Stimulated activated CD8-positive, alpha-beta memory T cell treated with anti-CD3 and anti-CD28 coated beads, Interleukin-15, amount 100 ng/mL, for 1 hour (primary cell): ENCODE data around the gene BEST1.
"Not testable (repeated sequence)": the region's sequence is repeated elsewhere in the genome, so short reads cannot be mapped to it uniquely, and the experiment has no call there.

Experiments
- DNase-seq: peaks from one replicate; pipeline ENCODE4 v3.0.0-alpha.2; 2020; ENCODE audit warnings: low read depth

The BEST1 gene

DNA sequence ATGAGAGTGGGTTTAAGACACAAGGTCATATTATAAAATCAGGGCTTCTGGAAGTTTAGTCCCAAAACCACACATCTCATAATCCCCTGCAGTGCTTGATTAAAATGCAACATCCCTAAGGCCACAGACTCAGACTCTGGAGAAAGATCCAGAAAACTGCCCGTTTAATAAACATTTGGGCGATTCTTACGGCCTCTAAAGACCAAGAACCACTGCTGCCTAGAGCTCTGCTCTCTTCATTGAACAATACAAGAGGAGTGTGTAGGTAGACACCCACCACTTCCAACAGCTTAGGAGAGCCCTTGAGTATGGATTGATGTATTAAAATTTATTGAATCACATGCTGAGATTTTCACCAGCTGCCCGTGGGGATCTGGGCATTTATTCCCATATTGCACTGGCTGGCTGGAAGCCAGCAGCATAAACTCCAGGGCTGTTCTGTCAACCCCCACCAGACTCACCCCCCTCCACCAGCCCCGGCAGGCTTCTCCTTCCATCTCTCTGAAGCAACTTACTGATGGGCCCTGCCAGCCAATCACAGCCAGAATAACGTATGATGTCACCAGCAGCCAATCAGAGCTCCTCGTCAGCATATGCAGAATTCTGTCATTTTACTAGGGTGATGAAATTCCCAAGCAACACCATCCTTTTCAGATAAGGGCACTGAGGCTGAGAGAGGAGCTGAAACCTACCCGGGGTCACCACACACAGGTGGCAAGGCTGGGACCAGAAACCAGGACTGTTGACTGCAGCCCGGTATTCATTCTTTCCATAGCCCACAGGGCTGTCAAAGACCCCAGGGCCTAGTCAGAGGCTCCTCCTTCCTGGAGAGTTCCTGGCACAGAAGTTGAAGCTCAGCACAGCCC, 749 bp upstream of the BEST1 start:
- no peak for DNase-seq

DNA sequence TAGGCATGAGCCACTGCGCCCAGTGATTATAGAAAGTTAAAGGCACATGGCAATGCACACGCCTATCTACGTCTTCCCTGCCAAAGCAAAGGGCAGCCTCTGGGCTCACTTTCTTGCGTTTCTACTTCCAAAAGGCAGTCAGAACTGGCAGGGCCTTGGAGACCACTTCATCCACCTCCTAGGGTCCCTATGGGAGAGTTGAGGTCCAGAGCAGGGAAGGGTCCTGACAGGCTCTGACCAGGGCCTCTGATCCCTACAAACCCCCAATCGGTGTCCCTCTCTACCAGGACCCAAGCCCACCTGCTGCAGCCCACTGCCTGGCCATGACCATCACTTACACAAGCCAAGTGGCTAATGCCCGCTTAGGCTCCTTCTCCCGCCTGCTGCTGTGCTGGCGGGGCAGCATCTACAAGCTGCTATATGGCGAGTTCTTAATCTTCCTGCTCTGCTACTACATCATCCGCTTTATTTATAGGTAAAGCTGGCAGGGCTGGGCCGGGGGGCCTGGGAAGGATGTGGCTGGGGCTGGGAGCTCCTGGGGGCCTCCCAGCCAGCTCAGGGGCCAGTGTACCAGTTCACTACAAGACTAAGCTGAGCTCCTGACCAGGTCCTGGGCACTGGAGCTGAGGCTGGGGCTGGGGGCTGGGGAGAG, 1.5 kb downstream of the BEST1 start:
- no peak for DNase-seq

DNA sequence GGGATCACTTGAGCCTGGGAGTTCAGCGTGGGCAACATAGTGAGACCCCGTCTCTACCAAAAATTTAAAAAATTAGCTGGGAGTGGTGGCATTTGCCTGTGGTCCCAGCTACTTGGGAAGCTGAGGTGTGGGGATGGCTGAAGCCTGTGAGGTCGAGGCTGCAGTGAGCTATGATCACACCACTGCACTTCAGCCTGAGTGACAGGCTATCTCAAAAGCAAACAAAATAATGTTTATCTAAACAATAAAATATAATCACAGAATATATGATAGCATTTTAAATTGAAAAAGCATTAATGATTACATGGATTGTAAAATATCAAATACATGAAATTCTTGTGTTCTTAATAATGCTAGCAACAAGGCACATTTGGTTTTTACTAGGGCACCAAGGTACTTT, 2.7 kb downstream of the BEST1 start:
- no peak for DNase-seq

DNA sequence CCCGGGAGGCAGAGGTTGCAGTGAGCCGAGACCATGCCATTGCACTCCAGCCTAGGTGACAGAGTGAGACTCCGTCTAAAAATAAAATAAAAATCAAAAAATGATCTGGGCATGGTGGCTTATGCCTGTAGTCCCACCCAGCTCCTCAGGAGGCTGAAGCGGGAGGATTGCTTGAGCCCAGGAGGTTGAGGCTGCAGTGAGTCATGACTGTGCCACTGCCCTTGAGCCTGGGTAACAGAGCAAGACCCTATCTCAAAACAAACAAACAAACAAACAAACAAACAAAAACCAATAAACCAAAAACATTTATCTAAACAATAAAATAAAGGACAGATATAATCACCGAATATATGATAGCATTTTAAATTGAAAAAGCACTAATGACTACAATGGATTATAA, 3.5 kb downstream of the BEST1 start:
- DNase-seq = not testable (repeated sequence)

DNA sequence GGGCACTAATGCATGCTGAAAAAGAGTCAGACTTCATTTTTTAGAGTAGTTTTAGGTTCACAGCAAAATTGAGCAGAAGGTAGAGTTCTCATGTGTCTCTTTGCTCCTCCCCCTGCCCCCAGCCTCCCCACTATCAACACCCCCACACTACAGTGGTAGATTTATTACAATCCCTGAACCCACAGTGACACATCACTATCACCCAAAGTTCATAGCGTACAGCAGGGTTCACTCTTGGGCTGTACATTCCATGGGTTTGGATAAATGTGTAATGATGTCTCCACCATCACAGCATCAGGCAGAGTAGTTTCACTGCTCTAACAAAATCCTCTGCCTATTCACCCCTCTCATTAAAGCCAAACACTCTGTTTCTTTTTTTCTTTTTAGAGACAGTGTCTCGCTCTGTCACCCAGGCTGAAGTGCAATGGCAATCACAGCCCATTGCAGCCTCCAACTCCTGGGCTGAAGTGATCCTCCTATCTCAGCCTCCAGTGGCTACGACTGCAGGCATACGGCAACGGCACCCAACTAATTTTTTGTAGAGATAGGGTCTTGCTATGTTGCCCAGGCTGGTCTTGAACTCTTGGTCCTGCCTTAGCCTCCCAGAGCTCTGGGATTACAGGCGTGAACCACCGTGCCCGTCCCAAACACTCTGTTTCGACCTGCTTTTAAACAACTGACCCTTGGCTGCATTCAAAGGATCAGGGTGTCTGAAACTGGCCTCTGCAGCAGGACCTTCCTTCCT, 4.1 kb downstream of the BEST1 start:
- DNase-seq = no peak

DNA sequence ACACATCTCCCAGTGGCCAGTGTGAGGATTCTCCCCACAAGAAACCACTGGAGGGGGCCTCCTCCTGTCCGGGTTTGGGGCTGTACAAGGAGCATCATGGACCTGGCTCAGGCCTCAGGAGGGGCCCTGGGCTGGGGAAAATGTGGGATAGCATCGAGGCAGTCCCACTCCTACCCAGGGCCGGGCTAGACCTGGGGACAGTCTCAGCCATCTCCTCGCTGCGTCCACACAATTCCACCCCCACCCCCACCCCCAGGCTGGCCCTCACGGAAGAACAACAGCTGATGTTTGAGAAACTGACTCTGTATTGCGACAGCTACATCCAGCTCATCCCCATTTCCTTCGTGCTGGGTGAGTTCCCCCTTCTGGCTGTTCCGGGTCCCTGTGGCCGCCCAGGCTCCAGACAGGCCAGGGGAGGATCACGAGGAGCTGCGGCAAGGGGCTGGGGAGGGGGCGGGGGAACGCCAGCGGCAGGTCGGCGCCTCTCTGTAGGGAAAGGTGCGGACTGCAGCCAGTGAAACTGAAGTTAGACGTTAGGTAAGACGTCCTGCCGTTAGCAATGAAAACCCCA, 4.8 kb downstream of the BEST1 start:
- DNase-seq = no peak

DNA sequence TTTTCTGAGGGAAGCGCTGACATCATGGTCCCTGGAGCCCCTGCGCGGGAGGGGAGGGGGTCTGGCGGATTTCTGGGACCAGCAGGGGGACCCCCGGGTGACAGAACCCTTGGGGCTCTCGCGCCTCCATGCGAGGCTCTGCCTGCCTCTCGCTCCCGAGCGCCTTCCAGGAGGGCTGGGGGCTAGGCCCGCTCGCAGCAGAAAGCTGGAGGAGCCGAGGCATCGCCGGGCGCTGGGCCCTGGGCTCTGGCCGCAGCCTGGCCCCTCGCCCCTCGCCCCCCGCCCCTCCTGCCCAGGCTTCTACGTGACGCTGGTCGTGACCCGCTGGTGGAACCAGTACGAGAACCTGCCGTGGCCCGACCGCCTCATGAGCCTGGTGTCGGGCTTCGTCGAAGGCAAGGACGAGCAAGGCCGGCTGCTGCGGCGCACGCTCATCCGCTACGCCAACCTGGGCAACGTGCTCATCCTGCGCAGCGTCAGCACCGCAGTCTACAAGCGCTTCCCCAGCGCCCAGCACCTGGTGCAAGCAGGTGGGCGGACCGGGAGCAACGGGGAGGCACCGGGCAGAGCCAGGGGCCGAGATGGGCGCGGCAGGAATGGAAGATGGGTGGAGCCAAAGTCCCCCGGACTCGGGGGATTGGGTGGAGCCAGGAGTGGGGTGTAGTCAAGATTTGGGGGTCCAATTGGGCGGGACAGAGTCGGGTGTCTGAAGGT, 5.4 kb downstream of the BEST1 start:
- DNase-seq = no peak

DNA sequence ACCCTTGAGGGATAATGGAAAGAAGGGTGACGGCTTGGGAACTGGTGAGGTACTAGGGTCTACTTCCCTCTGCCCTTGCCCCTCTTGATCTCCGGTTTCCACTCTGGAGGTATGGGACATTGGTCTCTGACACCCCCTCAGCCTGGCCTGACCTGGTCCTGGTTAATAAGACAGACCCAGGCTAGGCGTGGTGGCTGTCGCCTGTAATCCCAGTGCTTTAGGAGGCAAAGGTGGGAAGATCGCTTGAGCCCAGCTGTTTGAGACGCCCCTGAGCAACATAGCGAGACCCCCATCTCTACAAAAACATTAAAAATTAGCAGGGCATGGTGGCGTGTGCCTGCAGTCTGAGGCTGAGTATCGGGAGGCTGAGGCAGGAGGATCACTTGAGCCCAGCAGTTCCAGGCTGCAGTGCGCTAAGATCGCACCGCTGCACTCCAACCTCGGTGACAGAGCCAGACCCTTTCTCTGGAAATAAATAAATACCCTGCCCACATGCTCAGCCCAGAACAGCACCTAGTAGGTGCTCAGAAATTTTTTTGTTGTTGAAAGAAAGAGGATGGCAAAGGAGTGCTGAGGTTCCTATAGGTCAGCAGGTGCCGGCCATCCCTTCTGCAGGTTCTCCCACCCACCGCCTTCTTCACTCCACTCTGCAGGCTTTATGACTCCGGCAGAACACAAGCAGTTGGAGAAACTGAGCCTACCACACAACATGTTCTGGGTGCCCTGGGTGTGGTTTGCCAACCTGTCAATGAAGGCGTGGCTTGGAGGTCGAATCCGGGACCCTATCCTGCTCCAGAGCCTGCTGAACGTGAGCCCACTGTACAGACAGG, 6.3 kb downstream of the BEST1 start:
- no peak for DNase-seq

DNA sequence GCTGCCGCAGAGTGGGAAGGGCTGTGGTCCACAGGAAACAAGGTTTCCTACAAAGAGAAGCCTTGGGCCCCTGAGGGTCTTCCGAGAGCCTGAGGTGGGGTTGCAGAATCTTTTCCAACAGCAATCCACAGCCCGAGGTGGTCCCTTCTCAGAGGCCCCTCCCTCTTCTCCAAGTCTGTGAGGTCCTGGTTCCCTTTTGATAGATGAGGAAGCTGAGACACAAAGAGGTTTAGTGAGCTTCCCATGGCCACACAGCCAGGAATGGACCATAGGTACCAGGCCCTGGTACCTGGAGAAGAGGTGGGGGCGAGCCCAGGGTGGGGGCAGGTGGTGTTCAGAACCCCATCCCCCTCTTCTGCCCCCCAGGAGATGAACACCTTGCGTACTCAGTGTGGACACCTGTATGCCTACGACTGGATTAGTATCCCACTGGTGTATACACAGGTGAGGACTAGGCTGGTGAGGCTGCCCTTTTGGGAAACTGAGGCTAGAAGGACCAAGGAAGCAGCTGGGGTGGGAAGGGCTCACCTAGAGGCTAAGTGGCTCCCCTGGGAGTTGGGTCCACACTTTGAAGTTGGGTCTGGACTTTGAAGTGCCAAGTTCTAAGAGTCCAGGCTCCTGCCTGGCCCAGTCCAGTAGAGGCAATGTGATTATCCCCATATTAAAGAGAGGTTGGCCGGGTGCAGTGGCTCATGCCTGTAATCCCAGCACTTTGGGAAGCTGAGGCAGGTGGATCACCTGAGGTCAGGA, 7.0 kb downstream of the BEST1 start:
- DNase-seq = no peak

DNA sequence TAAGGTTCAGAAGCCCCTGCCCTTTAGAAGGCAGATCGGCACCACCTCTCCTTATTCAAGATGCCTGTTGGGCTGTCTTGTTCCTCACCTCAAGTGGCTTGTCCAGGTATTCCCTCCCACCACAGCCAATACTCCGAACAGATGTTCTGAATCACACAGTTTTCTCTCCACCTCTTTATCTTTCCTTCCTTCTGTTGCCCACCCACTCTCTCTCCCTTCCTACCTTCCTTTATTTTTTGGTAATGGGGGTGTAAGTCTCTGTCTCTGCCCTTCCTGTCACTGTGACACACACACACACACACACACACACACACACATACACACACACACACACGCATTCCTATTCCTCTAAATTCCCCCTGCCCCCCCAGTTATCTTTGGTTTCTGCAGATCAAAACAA, 8.4 kb downstream of the BEST1 start:
- no peak for DNase-seq

DNA sequence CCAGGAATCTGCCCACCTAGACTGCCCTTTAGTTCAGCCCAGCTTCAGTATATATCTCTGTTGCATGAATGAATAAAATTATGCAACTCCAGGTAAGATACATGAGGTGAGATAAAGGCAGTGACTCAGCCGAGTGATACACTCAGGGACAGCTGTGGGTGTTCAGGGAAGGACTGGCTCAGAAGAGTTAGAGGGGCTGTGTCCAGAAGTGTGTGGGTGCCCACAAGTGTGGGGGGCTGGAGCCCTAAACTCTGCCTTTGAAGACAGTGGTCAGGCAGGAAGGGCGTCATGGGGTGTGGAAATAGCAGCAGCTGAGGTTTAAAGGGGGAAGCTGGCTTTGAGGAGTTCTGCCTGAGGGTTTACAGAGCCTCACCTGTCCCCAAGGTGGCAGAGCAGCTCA, 9.0 kb downstream of the BEST1 start:
- no peak for DNase-seq

DNA sequence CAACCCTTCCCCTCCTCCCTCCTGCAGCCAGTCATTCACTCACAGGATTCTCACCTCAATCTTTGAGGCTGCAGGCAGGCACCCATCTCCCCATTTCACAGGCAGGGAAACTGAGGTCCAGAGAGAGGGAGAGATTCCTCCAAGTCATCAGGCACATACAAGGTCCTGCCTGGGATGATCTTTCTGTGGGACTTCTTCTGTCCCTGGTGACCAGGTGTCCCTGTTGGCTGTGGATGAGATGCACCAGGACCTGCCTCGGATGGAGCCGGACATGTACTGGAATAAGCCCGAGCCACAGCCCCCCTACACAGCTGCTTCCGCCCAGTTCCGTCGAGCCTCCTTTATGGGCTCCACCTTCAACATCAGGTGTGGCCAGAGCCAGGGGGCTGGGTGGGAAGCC, 9.5 kb downstream of the BEST1 start:
- no peak for DNase-seq

DNA sequence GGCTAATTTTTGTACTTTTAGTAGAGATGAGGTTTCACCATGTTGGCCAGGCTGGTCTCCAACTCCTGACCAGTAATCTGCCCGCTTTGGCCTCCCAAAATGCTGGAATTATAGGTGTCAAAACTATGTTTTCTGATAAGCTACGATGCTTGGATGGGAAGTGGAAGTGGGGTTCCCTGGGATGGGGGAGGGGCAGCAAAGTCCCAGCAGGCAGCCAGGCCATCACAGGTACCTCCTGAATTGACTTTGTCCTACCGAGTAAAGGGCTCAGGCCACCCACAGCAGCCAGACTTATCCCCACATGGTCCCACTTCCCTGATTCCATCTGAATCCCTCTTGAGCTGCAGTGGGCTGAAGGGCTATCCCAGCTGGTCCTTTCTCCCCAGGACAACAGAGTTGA, 10.4 kb downstream of the BEST1 start:
- DNase-seq = no peak

DNA sequence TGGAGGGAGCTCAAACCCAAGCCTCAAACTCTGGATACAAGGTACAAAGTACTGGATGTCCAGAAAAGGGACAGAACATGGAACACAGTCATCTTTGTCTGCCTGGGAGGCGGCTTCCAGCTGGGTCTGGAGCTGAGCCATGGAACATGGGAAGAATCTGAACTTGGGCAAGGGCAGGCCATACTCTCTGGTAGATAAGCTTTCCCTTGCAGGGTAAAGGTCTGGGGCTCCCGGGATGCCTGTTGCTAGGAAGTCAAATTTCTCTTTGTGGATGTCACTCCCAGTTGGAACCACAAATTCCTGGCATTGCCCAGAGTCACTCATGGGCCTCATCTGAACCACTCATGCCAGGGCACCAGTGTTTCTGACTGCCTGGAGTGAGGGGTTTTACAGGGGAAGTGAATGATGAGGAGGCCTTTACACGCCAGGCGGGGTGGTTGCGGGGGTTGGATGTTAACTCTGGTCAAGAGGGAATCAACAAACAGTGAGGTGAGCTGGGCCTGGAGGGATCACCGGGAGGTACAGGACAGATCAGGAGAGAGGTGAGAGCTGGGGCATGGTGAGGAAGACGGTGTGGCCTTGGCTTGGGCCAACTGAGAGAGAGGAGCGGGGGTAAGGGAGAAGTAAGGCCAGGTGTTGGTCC, 11.5 kb downstream of the BEST1 start:
- no peak for DNase-seq

DNA sequence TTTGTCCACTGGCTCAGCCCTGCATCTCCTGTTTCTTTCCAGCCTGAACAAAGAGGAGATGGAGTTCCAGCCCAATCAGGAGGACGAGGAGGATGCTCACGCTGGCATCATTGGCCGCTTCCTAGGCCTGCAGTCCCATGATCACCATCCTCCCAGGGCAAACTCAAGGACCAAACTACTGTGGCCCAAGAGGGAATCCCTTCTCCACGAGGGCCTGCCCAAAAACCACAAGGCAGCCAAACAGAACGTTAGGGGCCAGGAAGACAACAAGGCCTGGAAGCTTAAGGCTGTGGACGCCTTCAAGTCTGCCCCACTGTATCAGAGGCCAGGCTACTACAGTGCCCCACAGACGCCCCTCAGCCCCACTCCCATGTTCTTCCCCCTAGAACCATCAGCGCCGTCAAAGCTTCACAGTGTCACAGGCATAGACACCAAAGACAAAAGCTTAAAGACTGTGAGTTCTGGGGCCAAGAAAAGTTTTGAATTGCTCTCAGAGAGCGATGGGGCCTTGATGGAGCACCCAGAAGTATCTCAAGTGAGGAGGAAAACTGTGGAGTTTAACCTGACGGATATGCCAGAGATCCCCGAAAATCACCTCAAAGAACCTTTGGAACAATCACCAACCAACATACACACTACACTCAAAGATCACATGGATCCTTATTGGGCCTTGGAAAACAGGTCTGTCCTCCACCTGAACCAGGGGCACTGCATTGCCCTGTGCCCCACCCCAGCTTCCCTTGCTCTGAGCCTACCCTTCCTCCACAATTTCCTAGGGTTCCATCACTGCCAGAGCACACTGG, 12.3 kb downstream of the BEST1 start:
- no peak for DNase-seq

DNA sequence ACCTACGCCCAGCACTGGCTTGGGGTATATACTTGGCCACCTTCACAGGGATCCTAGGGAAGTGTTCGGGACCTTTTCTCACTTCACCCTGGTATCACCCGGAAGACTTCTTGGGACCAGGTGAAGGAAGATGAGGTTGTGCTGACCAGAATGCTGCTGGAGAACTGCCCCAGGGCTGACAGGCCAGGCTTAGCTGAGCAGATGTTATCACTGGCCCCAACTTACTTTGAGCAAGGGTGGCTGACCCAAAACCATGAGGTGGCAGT, 12.8 kb downstream of the BEST1 start:
- no peak for DNase-seq

DNA sequence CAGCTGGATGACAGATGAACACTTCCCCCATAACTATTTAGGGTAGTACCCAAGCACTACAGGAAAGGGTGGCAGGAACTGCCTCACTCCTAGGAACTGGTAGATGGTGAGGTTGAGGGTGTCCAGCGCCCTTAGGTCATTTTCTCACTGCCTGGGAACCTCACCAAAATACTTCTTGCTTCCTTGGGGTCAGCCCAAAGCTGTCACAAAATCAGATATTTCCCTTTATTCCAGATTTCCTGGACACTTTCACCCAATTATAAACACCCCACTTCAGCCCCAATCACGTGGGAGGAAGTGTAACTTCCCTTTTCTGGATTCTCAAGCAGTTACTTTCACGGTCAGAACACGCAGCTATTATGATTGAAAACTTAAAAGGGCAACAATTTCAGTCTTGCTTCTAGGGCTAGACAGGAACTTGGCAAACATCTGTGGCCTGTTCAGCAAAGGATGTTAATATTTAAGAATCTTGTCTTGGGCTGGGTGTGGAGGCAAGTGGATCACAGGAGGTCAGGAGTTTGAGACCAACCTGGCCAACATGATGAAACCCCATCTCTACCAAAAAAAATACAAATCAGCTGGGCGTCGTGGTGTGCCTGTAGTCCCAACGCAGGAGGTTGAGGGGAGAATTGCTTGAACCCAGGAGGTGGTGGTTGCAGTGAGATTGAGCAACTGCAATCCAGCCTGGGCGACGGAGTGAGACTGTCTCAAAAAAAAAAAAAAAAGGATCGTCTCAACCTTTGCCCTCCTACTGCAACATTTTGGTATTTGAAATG, 13.3 kb downstream of the BEST1 start:
- DNase-seq = no peak

DNA sequence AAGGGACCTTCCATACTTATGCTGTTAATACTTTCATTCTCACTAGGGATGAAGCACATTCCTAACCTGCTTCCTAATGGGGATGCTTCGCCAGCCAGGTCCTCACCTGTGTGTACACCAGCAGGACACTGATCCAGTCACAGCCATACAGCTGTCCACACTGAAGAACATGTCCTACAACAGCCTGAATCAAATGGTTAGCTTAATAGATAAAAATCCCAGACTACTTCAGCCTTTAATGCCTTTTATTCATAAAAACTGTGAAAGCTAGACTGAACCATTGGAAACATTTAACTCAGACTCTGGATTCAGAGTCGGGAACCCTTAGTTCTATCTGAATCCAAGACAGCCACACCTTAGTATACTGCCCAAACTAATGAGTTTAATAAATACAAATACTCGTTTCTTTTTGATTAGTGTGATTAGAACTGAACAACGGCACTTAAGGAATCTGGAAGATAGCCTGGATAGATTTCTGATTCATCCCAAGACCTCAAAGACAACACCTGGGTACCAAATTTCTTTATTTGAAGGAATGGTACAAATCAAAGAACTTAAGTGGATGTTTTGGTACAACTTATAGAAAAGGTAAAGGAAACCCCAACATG, 14.0 kb downstream of the BEST1 start:
- DNase-seq = no peak
